Ascending aorta (tissue), 2 donors: ENCODE data around the gene MAPK13. TPM values are rescaled to one million over a fixed set of nuclear protein-coding genes. Genes with fewer than 3 reads are reported as not detected.

Experiments used
- DNase-seq, 2 donors: peaks; one replicate each; pipeline ENCODE4 v3.0.0-alpha.2; 2019; ENCODE audit warnings: low spot score in 2 of 2
- H3K27ac ChIP-seq, 2 donors: fragments of 200-600 bp; sonication (generic); one replicate each; pipeline ENCODE4 v1.5.1; 2016 to 2017; ENCODE audit warnings: mild to moderate bottlenecking in 1 of 2
- H3K27me3 ChIP-seq: fragments of 200-600 bp; sonication (generic); one replicate; pipeline ENCODE4 v1.5.1; 2017
- H3K36me3 ChIP-seq, 2 donors: fragments of 200-600 bp; sonication (generic); one replicate each; pipeline ENCODE4 v1.5.1; 2016
- H3K4me1 ChIP-seq, 2 donors: fragments of 200-600 bp; sonication (generic); one replicate each; pipeline ENCODE4 v1.5.1; 2016 to 2017; ENCODE audit warnings: mild to moderate bottlenecking in 1 of 2
- H3K4me3 ChIP-seq, 2 donors: fragments of 200-600 bp; sonication (generic); one replicate each; pipeline ENCODE4 v1.5.1; 2016 to 2017; ENCODE audit warnings: mild to moderate bottlenecking in 1 of 2
- H3K9me3 ChIP-seq, 2 donors: fragments of 200-600 bp; sonication (generic); one replicate each; pipeline ENCODE4 v1.5.1; 2016
- intact Hi-C: fragments of 100-400 bp; cut with DNase I; formaldehyde crosslinking; loops from one replicate; pipeline ENCODE4 v1.15.1; 2023
- total RNA-seq: library from RNA; depleted of rRNA; stranded (reverse); fragments of >200 nt; gene quantifications from one replicate; pipeline ENCODE4 v1.1.0, GENCODE V29; 2016
- TF ChIP-seq, protein P1 (sequence below), 3 experiments: fragments of 200-600 bp in 2 of 3; fragments of 450-650 bp in 1 of 3; sonication (generic) in 2 of 3; IDR thresholded peaks; one replicate each; pipeline ENCODE4 v1.5.1; 2016 to 2019; ENCODE audit warnings: antibody characterized with exemption in 3 of 3, mild to moderate bottlenecking in 1 of 3, moderate library complexity in 1 of 3

MAPK13 gene
- total RNA-seq, 1 donor from 2014 or later = 7.7 TPM

DNA sequence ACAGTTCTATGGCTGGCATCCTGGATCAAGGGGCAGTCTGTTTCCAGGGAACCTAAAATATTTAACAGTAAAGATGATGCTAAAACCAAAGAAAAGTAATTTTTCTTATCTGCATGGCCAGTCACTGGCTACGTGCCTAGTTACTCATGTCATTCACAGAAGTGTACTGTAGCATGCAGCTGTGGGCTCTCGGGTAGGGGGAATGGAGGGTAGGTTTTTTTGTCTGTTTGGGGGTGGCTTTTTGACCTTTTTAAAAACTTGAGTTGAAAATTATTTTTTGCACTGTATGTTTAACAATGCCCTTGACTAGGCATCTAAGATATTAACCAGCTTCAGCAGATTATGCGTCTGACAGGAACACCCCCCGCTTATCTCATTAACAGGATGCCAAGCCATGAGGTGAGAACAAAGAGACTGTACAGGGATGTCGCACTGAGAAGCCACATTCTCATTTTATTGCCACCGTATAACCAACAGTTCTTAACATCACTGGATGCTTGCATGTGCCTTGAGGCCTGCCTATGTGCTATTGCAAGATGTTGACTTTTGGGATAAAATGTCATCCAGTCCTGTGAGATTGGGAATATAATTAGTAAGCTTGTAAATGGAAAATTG lies 30.3 kb upstream of the MAPK13 start:
- no peaks in the 10 kb centered on the region for H3K27me3 ChIP-seq
- TF ChIP-seq, protein P1, sequence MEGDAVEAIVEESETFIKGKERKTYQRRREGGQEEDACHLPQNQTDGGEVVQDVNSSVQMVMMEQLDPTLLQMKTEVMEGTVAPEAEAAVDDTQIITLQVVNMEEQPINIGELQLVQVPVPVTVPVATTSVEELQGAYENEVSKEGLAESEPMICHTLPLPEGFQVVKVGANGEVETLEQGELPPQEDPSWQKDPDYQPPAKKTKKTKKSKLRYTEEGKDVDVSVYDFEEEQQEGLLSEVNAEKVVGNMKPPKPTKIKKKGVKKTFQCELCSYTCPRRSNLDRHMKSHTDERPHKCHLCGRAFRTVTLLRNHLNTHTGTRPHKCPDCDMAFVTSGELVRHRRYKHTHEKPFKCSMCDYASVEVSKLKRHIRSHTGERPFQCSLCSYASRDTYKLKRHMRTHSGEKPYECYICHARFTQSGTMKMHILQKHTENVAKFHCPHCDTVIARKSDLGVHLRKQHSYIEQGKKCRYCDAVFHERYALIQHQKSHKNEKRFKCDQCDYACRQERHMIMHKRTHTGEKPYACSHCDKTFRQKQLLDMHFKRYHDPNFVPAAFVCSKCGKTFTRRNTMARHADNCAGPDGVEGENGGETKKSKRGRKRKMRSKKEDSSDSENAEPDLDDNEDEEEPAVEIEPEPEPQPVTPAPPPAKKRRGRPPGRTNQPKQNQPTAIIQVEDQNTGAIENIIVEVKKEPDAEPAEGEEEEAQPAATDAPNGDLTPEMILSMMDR (IDR thresholded peaks at IDR 0.05) = no peak
- H3K36me3 ChIP-seq = peaks cover 18 to 38% of the 10 kb centered on the region in 2 donors
- H3K9me3 ChIP-seq = no peaks in the 10 kb centered on the region
- no peak overlapping the region for H3K27ac ChIP-seq
- intact Hi-C loops = loop anchor here (10.0 kb wide), 1 partner anchor 175 kb away; the partner anchor contains the start of gene SRPK1
- no peak for DNase-seq
- H3K4me3 ChIP-seq = no peak overlapping the region
- peaks cover 0 to under 1% of the 10 kb centered on the region in 2 donors for H3K4me1 ChIP-seq

GRCh38 chr6:36101691-36102090 lies 28.6 kb upstream of the MAPK13 start:
- peaks cover 21 to 37% of the 10 kb centered on the region in 2 donors for H3K36me3 ChIP-seq
- no peak overlapping the region for H3K27ac ChIP-seq
- no peaks in the 10 kb centered on the region for H3K9me3 ChIP-seq
- TF ChIP-seq, protein P1 (IDR thresholded peaks at IDR 0.05) = no peak
- no peaks in the 10 kb centered on the region for H3K4me1 ChIP-seq
- DNase-seq = no peak
- H3K27me3 ChIP-seq = no peaks in the 10 kb centered on the region
- intact Hi-C loops = no loop called here
- no peak overlapping the region for H3K4me3 ChIP-seq

GRCh38 chr6:36102853-36103252 lies 27.5 kb upstream of the MAPK13 start:
- Histone ChIP-seq H3K9me3 (no peaks in the 10 kb centered on the region), H3K4me3 (no peak overlapping the region), H3K27ac (no peak overlapping the region), H3K36me3 (peaks cover 32 to 48% of the 10 kb centered on the region in 2 donors), H3K27me3 (no peaks in the 10 kb centered on the region), H3K4me1 (no peaks in the 10 kb centered on the region)
- intact Hi-C loops = no loop called here
- no peak for DNase-seq
- TF ChIP-seq, protein P1 (IDR thresholded peaks at IDR 0.05) = no peak

GRCh38 chr6:36104836-36105235 lies 25.5 kb upstream of the MAPK13 start:
- no peak overlapping the region for H3K27ac ChIP-seq
- H3K27me3 ChIP-seq = no peaks in the 10 kb centered on the region
- TF ChIP-seq, protein P1 (IDR thresholded peaks at IDR 0.05) = no peak
- H3K4me3 ChIP-seq = no peak overlapping the region
- DNase-seq = no peak
- intact Hi-C loops = no loop called here
- H3K36me3 ChIP-seq = peaks cover 48 to 64% of the 10 kb centered on the region in 2 donors
- no peaks in the 10 kb centered on the region for H3K9me3 ChIP-seq
- H3K4me1 ChIP-seq = no peaks in the 10 kb centered on the region

GRCh38 chr6:36109092-36109491 lies 21.2 kb upstream of the MAPK13 start:
- TF ChIP-seq, protein P1 (IDR thresholded peaks at IDR 0.05) = no peak
- DNase-seq = no peak
- no peaks in the 10 kb centered on the region for H3K9me3 ChIP-seq
- H3K36me3 ChIP-seq = peaks cover 55% of the 10 kb centered on the region in 2 donors
- no peaks in the 10 kb centered on the region for H3K27me3 ChIP-seq
- no peak overlapping the region for H3K4me3 ChIP-seq
- no peaks in the 10 kb centered on the region for H3K4me1 ChIP-seq
- H3K27ac ChIP-seq = no peak overlapping the region
- intact Hi-C loops = no loop called here
